Type B pancreatic cell (in vitro differentiated cells): Measurements from ENCODE around the gene SEC24D. TPM values are rescaled to one million over a fixed set of nuclear protein-coding genes. Genes with fewer than 3 reads are reported as not detected.

ENCODE experiments used
- DNase-seq: peaks from one replicate; pipeline ENCODE4 v3.0.0; 2021; ENCODE audit warnings: mixed read lengths; ENCODE audit not compliant: unreplicated experiment; ENCODE audit errors: extremely low spot score
- H3K27ac Mint-ChIP-seq: 2 replicates; pipeline ENCODE4 v1.8.0; 2021; ENCODE audit warnings: mild to moderate bottlenecking, mixed read lengths
- H3K27me3 Mint-ChIP-seq: 2 replicates; pipeline ENCODE4 v1.8.0; 2021; ENCODE audit warnings: mixed read lengths
- H3K36me3 Mint-ChIP-seq: 2 replicates; pipeline ENCODE4 v1.8.0; 2021; ENCODE audit warnings: mixed read lengths
- H3K4me1 Mint-ChIP-seq: one replicate; pipeline ENCODE4 v1.8.0; 2021; ENCODE audit warnings: mixed read lengths; ENCODE audit not compliant: unreplicated experiment
- H3K4me3 Mint-ChIP-seq: 2 replicates; pipeline ENCODE4 v1.8.0; 2021; ENCODE audit warnings: mild to moderate bottlenecking, mixed read lengths
- H3K9me3 Mint-ChIP-seq: 2 replicates; pipeline ENCODE4 v1.8.0; 2021; ENCODE audit warnings: mixed read lengths
- CTCF ChIP-seq: fragments of 200-600 bp; sonication (generic); conservative IDR thresholded peaks from 2 replicates; pipeline ENCODE4 v1.5.0; 2021; ENCODE audit warnings: antibody characterized with exemption, mild to moderate bottlenecking
- total RNA-seq: library from RNA; stranded (reverse); gene quantifications from 2 replicates; pipeline ENCODE4 v1.2.1, GENCODE V29; 2021; ENCODE audit warnings: low replicate concordance

Gene SEC24D
- total RNA-seq, 1 donor from 2014 or later: 53.9 TPM

DNA sequence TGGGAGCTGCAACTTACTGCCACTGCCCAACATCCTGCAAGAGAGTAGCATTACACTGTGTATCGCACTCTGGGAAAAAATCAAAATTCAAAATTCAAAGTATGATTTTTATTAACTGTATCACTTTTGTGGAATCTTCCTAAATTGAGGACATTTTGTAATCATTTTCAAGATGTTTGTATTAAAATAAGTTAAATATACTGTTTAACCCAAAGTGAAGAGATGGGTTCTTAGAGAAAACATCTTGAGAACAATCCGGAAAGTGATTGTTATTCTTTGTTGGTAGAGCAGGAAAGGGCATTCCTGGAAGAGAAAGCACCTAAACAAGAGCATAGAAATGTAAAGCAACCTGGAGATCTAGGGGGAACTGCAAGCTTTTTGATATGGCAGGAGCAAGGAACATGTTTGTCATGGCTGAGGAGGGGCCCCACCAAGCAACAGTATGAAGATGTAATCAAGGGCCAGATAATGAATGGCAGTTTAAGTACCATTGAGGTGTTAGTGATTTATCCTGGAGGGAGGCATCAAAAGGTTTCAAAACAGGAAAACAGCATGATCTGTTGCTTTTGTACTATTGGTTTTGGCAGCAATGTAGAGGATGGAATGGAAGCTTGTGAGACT, 14.1 kb upstream of the SEC24D start:
- Mint-ChIP-seq H3K27ac (peak overlapping the region; percentile 80), H3K4me1 (peaks cover 9% of the 10 kb centered on the region), H3K36me3 (no peaks in the 10 kb centered on the region), H3K27me3 (peaks cover 3% of the 10 kb centered on the region), H3K4me3 (peak overlapping the region; percentile 91), H3K9me3 (no peaks in the 10 kb centered on the region)
- TF ChIP-seq CTCF: no peak
- no peak for DNase-seq

DNA sequence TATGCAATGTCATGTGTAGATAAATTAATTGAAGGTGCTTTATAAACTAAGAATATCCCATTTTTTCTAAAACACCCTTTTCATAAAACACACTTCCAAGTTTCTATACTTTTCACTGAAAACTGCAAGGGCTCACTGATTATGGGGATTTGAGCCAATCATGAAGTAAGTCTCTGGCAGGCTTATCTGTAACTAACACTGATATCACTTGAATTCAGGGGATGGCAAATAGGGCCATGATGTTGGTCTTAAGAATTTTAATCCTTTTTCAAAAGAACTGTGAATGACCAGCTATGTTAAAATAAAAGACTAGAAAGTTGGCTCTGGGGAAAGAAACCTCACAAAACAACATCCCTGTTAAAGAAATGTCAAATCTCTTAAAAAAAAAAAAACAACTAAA, 13.0 kb upstream of the SEC24D start:
- peaks cover 9% of the 10 kb centered on the region for H3K4me1 Mint-ChIP-seq
- H3K36me3 Mint-ChIP-seq: no peaks in the 10 kb centered on the region
- H3K27ac Mint-ChIP-seq: no peak overlapping the region
- H3K4me3 Mint-ChIP-seq: no peak overlapping the region
- no peaks in the 10 kb centered on the region for H3K9me3 Mint-ChIP-seq
- no peak for DNase-seq
- peaks cover 3% of the 10 kb centered on the region for H3K27me3 Mint-ChIP-seq
- no peak for TF ChIP-seq CTCF

DNA sequence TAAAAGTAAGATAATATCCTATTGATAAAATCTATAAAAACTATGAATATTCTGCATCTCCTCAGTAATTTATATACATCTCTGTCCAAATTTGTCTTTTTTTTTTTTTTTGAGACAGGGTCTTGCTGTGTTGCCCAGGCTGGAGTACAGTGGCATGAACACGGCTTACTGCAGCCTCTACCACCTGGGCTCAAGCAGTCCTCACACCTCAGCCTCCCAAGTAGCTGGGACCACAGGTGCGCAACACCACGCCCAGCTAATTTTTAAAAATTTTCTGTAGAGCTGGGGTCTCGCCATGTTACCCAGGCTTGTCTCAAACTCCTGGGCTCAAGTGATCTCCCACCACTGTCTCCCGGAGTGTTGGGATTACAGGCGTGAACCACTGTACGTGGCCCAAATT, 12.3 kb upstream of the SEC24D start:
- DNase-seq: no peak
- H3K4me3 Mint-ChIP-seq: no peak overlapping the region
- H3K36me3 Mint-ChIP-seq: no peaks in the 10 kb centered on the region
- no peak overlapping the region for H3K27ac Mint-ChIP-seq
- TF ChIP-seq CTCF: no peak
- no peaks in the 10 kb centered on the region for H3K9me3 Mint-ChIP-seq
- peaks cover 3% of the 10 kb centered on the region for H3K27me3 Mint-ChIP-seq
- H3K4me1 Mint-ChIP-seq: peaks cover 9% of the 10 kb centered on the region

- TF ChIP-seq CTCF: no peak
- Mint-ChIP-seq H3K27ac (no peak overlapping the region), H3K36me3 (no peaks in the 10 kb centered on the region), H3K4me3 (no peak overlapping the region), H3K4me1 (peaks cover 9% of the 10 kb centered on the region), H3K9me3 (no peaks in the 10 kb centered on the region), H3K27me3 (peaks cover 3% of the 10 kb centered on the region)
- DNase-seq: no peak
Observed at GRCh38 chr4:118846979-118847378, 11.1 kb upstream of the SEC24D start.

DNA sequence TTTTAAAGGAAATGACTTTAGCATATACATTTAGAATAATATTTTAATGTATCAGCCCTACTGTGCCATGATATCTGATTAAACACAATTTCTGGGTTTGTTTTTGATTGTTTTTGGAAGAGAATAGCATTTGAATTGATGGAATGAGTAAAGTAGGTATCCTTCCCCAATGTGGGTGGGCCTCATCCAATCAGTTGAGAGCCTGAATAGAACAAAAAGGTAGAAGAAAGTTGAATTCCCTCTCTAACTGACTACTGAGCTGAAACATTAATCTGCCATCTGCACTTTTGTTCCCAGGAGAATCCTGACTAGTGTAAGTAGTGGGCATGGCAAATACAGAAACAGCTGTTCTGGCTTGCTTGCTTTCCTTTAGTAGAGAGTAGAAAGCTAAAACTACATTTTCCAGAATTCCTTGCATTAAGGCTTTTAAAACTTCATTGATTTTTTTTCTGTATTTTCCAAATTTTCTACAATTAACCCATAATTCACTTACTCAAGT, 9.7 kb upstream of the SEC24D start:
- H3K4me3 Mint-ChIP-seq: no peak overlapping the region
- no peak overlapping the region for H3K27ac Mint-ChIP-seq
- peaks cover 2% of the 10 kb centered on the region for H3K27me3 Mint-ChIP-seq
- no peak for TF ChIP-seq CTCF
- no peaks in the 10 kb centered on the region for H3K36me3 Mint-ChIP-seq
- H3K4me1 Mint-ChIP-seq: peaks cover 7% of the 10 kb centered on the region
- no peaks in the 10 kb centered on the region for H3K9me3 Mint-ChIP-seq
- no peak for DNase-seq
